ENCODE data around the gene TRPC4AP.
A peak's percentile ranks its signal among the peaks of the same experiment; 100 is the strongest.

GRCh38 chr20:35092524-35093266, at the start of gene TRPC4AP:
- TF ChIP-seq, protein P1, sequence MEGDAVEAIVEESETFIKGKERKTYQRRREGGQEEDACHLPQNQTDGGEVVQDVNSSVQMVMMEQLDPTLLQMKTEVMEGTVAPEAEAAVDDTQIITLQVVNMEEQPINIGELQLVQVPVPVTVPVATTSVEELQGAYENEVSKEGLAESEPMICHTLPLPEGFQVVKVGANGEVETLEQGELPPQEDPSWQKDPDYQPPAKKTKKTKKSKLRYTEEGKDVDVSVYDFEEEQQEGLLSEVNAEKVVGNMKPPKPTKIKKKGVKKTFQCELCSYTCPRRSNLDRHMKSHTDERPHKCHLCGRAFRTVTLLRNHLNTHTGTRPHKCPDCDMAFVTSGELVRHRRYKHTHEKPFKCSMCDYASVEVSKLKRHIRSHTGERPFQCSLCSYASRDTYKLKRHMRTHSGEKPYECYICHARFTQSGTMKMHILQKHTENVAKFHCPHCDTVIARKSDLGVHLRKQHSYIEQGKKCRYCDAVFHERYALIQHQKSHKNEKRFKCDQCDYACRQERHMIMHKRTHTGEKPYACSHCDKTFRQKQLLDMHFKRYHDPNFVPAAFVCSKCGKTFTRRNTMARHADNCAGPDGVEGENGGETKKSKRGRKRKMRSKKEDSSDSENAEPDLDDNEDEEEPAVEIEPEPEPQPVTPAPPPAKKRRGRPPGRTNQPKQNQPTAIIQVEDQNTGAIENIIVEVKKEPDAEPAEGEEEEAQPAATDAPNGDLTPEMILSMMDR (conservative IDR thresholded peaks at IDR 0.05; ENCODE audit: low read length): peak; percentile 88
- TF ChIP-seq EZH2phosphoT487 (IDR thresholded peaks at IDR 0.05; ENCODE audit: borderline replicate concordance, low read depth, low read length): no peak

Measured in OCI-LY7 (cell line).